HG03342 (cell line): Measurements from ENCODE around the gene OPA3.
A peak's percentile ranks its signal among the peaks of the same experiment; 100 is the strongest.
"Not testable (repeated sequence)": the region's sequence is repeated elsewhere in the genome, so short reads cannot be mapped to it uniquely, and the experiment has no call there.

Experiments
- ATAC-seq: cut with Tn5 transposase; IDR thresholded peaks from one replicate; pipeline ENCODE4 v1.9.1; 2021; ENCODE audit warnings: mild to moderate bottlenecking, moderate library complexity; ENCODE audit not compliant: unreplicated experiment

OPA3 gene

DNA sequence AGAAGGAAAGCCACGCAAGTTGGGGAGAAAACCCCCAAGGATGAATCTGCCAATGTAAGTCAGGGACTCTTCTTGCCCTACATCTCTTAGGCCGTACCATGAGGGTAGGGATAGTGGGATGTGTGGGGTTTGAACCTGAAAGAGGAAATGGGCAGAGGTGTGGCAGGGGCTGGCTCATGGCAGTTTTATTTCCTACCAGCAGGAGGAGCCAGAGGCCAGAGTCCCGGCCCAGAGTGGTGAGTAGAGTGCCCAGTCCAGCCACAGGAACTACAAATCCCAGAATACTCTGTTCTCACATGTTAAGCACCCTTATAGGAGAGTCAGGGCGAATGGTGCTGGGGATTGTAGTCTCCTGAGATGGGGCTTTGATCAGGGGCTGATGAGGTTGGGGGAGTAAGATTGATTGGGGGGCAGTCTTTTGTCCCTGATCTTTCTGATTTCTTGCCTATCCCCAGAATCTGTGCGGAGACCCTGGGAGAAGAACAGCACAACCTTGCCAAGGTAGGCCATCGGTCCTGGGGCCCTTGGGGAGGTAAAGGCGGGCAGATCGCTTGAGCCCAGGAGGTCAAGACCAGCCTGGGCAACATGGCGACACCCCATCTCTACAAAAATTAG lies 60.9 kb downstream of the OPA3 start:
- ATAC-seq: peak; percentile 74

GRCh38 chr19:45522010-45522941 lies 62.3 kb downstream of the OPA3 start:
- no peak for ATAC-seq

DNA sequence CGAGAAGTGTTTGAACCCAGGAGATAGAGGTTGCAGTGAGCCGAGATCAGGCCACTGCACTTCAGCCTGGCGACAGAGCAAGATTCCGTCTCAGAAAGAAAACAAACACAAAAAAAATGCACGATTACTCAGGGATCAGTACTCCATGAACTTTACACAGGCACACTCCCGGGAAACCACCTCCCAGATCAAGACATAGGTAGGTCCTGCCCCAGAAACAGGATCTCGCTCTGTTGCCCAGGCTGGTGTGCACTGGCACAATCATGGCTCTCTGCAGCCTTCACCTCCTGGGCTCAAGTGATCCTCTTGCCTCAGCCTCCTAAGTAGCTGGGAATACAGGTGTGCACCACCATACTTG lies 66.2 kb downstream of the OPA3 start:
- ATAC-seq: no peak

DNA sequence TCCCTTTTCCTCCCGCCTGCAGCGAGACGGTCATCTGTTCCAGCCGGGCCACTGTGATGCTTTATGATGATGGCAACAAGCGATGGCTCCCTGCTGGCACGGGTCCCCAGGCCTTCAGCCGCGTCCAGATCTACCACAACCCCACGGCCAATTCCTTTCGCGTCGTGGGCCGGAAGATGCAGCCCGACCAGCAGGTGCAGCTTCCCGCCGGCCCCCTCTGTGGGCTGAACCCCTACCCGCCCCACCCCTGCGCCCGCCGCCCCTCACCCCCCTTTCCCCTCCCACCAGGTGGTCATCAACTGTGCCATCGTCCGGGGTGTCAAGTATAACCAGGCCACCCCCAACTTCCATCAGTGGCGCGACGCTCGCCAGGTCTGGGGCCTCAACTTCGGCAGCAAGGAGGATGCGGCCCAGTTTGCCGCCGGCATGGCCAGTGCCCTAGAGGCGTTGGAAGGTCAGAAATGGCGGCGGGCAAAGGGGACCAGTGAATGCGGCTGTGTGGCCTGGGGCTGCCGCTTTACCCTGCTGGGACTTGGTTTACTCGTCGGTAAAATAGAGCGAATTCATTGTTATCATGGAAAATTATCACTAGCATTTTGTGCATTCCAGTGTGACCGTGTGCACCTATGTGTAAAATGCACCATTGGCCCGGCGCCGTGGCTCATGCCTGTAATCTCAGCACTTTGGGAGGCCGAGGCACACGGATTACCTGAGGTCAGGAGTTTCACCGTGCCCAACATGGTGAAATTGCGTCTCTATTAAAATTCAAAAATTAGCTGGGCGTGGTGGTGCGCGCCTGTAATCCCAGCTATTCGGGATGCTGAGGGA lies 66.7 kb downstream of the OPA3 start:
- ATAC-seq: no peak

- ATAC-seq: no peak
These were observed 67.4 kb downstream of the OPA3 start for GRCh38 chr19:45517238-45517637.

DNA sequence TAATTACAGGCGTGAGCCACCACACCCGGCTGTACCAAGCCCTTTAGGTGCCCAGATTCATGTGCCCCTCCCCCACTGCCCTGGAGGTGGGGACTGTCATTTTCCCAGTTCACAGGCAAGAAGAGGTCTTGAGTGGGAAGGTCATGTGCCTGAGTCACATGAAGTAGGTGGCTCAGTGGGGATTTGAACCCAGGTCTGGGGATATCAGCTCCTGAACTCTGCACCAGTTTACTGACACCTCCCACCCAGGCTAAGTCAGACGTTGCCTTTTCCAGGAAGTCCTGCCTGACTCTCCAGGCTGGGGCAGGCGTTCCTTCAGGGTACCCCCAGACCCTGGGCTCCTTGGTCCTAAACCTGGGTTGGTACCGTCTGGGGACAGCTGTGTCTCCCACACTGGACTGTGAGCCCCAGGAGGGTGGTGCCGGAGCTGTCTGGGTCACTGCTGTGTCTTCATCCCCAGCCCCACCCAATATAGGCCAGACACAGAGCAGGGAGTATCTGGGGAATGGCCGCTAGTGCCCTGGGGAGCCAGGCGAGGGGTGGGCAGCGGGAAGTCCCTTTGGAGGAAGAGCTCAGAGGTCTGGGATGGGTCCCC lies 68.7 kb downstream of the OPA3 start:
- ATAC-seq: no peak

DNA sequence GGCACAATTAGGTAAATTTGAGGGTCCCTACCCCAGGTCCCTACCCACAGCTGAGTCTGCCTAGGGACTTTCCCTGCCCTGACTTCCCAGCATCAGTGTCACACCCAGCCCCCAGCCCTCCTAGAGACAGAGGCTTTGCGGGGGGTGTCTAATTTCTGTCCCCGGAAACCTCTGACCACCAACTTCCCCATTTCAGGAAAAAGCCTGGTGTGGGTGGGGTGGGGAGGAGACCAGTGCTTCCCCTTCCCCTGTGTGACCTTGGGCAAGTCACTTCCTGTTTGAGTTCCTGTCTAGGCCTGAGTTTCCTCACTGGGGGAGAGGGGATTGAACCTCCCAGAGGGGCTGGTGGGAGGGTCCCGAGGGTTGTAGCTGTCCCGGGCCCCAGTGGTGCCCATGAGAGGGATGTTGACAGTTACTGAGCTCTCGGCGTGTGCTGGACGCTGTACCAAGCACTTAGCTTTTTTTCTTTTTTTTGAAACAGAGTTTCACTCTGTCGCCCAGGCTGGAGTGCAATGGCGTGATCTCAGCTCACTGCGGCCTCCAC lies 69.4 kb downstream of the OPA3 start:
- ATAC-seq: no peak

GRCh38 chr19:45514376-45515051 lies 70.1 kb downstream of the OPA3 start:
- ATAC-seq: no peak

- no peak for ATAC-seq
These were observed 71.6 kb downstream of the OPA3 start for GRCh38 chr19:45512881-45513483.

DNA sequence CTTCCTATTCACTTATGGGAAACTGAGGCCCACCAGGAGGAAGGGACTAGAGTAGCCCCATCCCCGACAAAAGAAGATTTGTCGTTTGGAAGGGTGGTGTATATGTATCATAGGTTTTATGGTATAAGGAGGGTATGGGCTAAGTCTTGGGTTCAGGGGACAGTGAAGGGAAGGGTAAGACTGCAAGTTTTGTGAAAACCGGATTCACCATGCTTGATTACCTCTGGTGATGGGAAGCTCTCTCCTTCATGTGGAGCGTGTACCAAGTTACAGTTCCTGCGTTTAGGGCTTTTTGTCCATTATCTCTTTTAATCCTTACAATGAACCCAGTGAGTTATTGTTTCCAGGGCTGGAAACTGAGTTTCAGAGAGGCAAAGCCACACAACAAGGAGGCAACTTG lies 73.5 kb downstream of the OPA3 start:
- no peak for ATAC-seq

GRCh38 chr19:45510352-45510751 lies 74.2 kb downstream of the OPA3 start:
- ATAC-seq: not testable (repeated sequence)

DNA sequence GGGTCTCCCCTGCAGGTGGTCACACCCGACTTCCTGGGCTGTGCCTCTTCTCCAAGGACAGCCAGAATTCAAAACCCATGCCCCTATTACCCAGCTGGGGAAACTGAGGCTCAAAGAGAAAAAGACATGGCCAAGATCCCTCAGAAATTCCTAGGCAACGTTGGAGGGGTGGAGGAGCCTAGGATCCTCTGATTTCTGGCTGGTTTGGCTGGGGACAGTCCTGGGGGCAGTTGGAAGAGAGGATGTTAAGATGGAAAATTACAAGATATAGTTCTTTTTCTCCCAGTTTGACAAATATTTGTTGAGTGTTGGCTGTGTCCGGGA lies 74.9 kb downstream of the OPA3 start:
- no peak for ATAC-seq

GRCh38 chr19:45508861-45509691 lies 75.5 kb downstream of the OPA3 start:
- no peak for ATAC-seq

GRCh38 chr19:45508417-45508860 lies 76.2 kb downstream of the OPA3 start:
- no peak for ATAC-seq

DNA sequence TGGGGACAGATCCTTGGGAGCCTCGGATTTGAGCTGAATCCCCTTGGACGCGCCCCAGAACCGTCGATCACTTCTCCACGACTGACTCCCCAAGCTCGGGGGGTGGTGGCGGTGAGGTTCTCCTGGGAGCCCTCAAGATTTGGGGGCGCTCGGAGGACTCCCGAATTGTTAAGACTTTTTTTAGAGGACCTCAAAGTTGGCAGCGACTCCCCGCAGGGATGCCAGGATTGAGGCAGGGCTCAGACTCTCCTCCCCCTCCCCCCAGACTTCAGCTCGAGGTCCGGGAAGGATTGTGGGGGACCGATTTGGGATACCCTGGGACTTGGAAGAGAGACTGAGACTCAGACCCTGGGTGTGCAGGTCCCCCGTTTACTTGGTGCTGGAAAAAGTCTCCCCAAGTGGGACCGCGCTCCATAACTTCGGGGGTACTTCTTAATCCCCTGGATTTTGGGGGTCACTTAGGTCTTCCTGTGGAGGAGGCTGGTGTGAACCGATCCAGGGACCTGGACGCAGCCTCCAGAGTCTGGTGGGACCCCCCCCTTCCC lies 76.7 kb downstream of the OPA3 start:
- ATAC-seq: no peak

GRCh38 chr19:45506989-45507871 lies 77.4 kb downstream of the OPA3 start, which contains the start of gene VASP:
Gene VASP, plus strand, starts transcription at chr19:45507479. Its CDS starts 293 bp downstream, at chr19:45507772.
- ATAC-seq: peak; percentile 45

DNA sequence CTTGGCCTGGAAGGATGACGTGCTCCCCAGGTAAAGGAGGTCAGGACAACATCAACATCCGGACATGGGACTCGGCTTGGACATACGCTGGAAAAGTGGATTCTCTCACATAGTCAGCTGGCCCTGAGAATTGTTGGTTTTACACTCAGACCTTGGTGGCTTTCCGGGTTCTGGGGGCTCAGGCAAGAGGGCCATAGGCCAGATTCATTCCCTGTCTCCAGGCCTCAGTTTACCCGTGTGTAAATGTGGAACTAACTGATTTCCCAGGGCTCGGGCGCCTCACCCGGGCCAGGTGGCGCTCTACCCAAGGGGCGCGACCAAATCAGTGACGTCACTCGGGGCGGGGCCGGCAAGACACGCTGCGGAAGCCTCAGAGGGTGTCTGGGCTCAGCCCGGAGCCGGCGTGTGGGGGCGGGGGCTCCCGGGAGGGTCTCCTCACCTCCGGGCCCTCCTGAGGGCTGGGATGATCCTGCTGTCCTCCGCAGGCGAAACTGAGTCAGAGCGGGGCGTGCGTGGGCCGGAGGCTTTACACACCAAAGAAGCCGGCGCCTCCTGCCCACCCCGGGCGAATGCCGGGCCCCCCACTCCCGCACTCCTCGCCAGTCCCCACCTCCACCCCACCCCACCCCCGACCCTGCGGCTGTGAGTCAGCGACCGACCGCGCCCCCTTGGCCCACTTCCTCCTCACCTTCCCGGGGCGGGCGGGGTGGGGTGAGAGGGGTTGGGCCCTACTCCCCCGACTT lies 78.2 kb downstream of the OPA3 start:
- peak; percentile 53 for ATAC-seq
